Activated T-cell treated with anti-CD3 and anti-CD28 coated beads, Interleukin-2, amount 50 U/mL, for 24 hours (primary cell): Measurements from ENCODE around the gene MYO7B.
"Not testable (repeated sequence)": the region's sequence is repeated elsewhere in the genome, so short reads cannot be mapped to it uniquely, and the experiment has no call there.

Experiments
- DNase-seq: peaks from one replicate; pipeline ENCODE4 v3.0.0-alpha.2; 2020
- H3K27ac Mint-ChIP-seq: 2 replicates; pipeline ENCODE4 v1.8.0; 2020; ENCODE audit warnings: mild to moderate bottlenecking, mixed read lengths
- H3K27me3 Mint-ChIP-seq: 2 replicates; pipeline ENCODE4 v1.8.0; 2020; ENCODE audit warnings: mixed read lengths
- H3K36me3 Mint-ChIP-seq: 2 replicates; pipeline ENCODE4 v1.8.0; 2020; ENCODE audit warnings: low read depth, mixed read lengths
- H3K4me1 Mint-ChIP-seq: 2 replicates; pipeline ENCODE4 v1.8.0; 2020; ENCODE audit warnings: low read depth, mixed read lengths
- H3K4me3 Mint-ChIP-seq: 2 replicates; pipeline ENCODE4 v1.8.0; 2020; ENCODE audit warnings: mild to moderate bottlenecking, moderate library complexity, mixed read lengths
- H3K9me3 Mint-ChIP-seq: 2 replicates; pipeline ENCODE4 v1.8.0; 2020; ENCODE audit warnings: mixed read lengths

Gene MYO7B

GRCh38 chr2:127530245-127531140, 5.0 kb upstream of the MYO7B start:
- no peak for DNase-seq
- Mint-ChIP-seq H3K36me3 (peaks cover 9% of the 10 kb centered on the region), H3K27me3 (no peaks in the 10 kb centered on the region), H3K4me1 (peaks cover 12% of the 10 kb centered on the region), H3K9me3 (no peaks in the 10 kb centered on the region), H3K27ac (no peak overlapping the region), H3K4me3 (no peak overlapping the region)

- Mint-ChIP-seq H3K9me3 (no peaks in the 10 kb centered on the region), H3K4me3 (no peak overlapping the region), H3K27ac (no peak overlapping the region), H3K36me3 (peaks cover 3% of the 10 kb centered on the region), H3K4me1 (peaks cover 12% of the 10 kb centered on the region), H3K27me3 (no peaks in the 10 kb centered on the region)
- DNase-seq: no peak
Observed at GRCh38 chr2:127531221-127531648, 4.2 kb upstream of the MYO7B start.

- peaks cover 7% of the 10 kb centered on the region for H3K4me1 Mint-ChIP-seq
- peaks cover 2% of the 10 kb centered on the region for H3K27me3 Mint-ChIP-seq
- no peaks in the 10 kb centered on the region for H3K36me3 Mint-ChIP-seq
- no peaks in the 10 kb centered on the region for H3K9me3 Mint-ChIP-seq
- H3K27ac Mint-ChIP-seq: no peak overlapping the region
- no peak for DNase-seq
- no peak overlapping the region for H3K4me3 Mint-ChIP-seq
Observed at GRCh38 chr2:127532296-127532695, 3.2 kb upstream of the MYO7B start.

- no peaks in the 10 kb centered on the region for H3K36me3 Mint-ChIP-seq
- H3K27me3 Mint-ChIP-seq: peaks cover 2% of the 10 kb centered on the region
- no peak overlapping the region for H3K4me3 Mint-ChIP-seq
- no peak overlapping the region for H3K27ac Mint-ChIP-seq
- DNase-seq: no peak
- H3K9me3 Mint-ChIP-seq: no peaks in the 10 kb centered on the region
- H3K4me1 Mint-ChIP-seq: no peaks in the 10 kb centered on the region
Observed at GRCh38 chr2:127535918-127536317, 435 bp downstream of the MYO7B start.

GRCh38 chr2:127536707-127537541, 1.4 kb downstream of the MYO7B start:
- no peaks in the 10 kb centered on the region for H3K36me3 Mint-ChIP-seq
- no peak overlapping the region for H3K4me3 Mint-ChIP-seq

GRCh38 chr2:127537644-127538043, 2.2 kb downstream of the MYO7B start:
- DNase-seq: no peak
- H3K4me3 Mint-ChIP-seq: no peak overlapping the region
- H3K36me3 Mint-ChIP-seq: no peaks in the 10 kb centered on the region
- no peaks in the 10 kb centered on the region for H3K9me3 Mint-ChIP-seq
- H3K4me1 Mint-ChIP-seq: no peaks in the 10 kb centered on the region
- no peak overlapping the region for H3K27ac Mint-ChIP-seq
- peaks cover 2% of the 10 kb centered on the region for H3K27me3 Mint-ChIP-seq

More at GRCh38 chr2:127536707-127537541, 1.4 kb downstream of the MYO7B start:
- H3K27ac Mint-ChIP-seq: no peak overlapping the region
- H3K9me3 Mint-ChIP-seq: no peaks in the 10 kb centered on the region
- no peak for DNase-seq
- peaks cover 2% of the 10 kb centered on the region for H3K27me3 Mint-ChIP-seq
- H3K4me1 Mint-ChIP-seq: no peaks in the 10 kb centered on the region

- Mint-ChIP-seq H3K4me1 (no peaks in the 10 kb centered on the region), H3K36me3 (no peaks in the 10 kb centered on the region), H3K4me3 (no peak overlapping the region), H3K27me3 (no peaks in the 10 kb centered on the region), H3K9me3 (no peaks in the 10 kb centered on the region), H3K27ac (no peak overlapping the region)
- DNase-seq: no peak
Observed at GRCh38 chr2:127541809-127542208, 6.3 kb downstream of the MYO7B start.

- Mint-ChIP-seq H3K4me3 (no peak overlapping the region), H3K27ac (no peak overlapping the region), H3K9me3 (no peaks in the 10 kb centered on the region), H3K36me3 (no peaks in the 10 kb centered on the region), H3K4me1 (no peaks in the 10 kb centered on the region), H3K27me3 (peaks cover 2% of the 10 kb centered on the region)
- no peak for DNase-seq
Observed at GRCh38 chr2:127542231-127542630, 6.7 kb downstream of the MYO7B start.

- not testable (repeated sequence) for H3K9me3 Mint-ChIP-seq, H3K4me1 Mint-ChIP-seq, DNase-seq, H3K36me3 Mint-ChIP-seq, H3K27ac Mint-ChIP-seq, H3K4me3 Mint-ChIP-seq, H3K27me3 Mint-ChIP-seq
Observed at GRCh38 chr2:127543013-127543501, 7.6 kb downstream of the MYO7B start.

- Mint-ChIP-seq H3K36me3 (no peaks in the 10 kb centered on the region), H3K9me3 (no peaks in the 10 kb centered on the region), H3K27ac (no peak overlapping the region), H3K27me3 (peaks cover 11% of the 10 kb centered on the region), H3K4me3 (no peak overlapping the region), H3K4me1 (no peaks in the 10 kb centered on the region)
- no peak for DNase-seq
Observed at GRCh38 chr2:127545189-127545588, 9.7 kb downstream of the MYO7B start.

GRCh38 chr2:127545796-127546195, 10.3 kb downstream of the MYO7B start:
- Mint-ChIP-seq H3K9me3 (no peaks in the 10 kb centered on the region), H3K27me3 (peaks cover 11% of the 10 kb centered on the region), H3K36me3 (no peaks in the 10 kb centered on the region), H3K4me1 (no peaks in the 10 kb centered on the region), H3K27ac (no peak overlapping the region), H3K4me3 (no peak overlapping the region)
- no peak for DNase-seq

GRCh38 chr2:127546797-127547196, 11.3 kb downstream of the MYO7B start:
- no peaks in the 10 kb centered on the region for H3K4me1 Mint-ChIP-seq
- no peak for DNase-seq
- peaks cover 11% of the 10 kb centered on the region for H3K27me3 Mint-ChIP-seq
- no peak overlapping the region for H3K4me3 Mint-ChIP-seq
- no peaks in the 10 kb centered on the region for H3K9me3 Mint-ChIP-seq
- no peak overlapping the region for H3K27ac Mint-ChIP-seq
- H3K36me3 Mint-ChIP-seq: no peaks in the 10 kb centered on the region

- H3K27me3 Mint-ChIP-seq: peaks cover 35% of the 10 kb centered on the region
- H3K36me3 Mint-ChIP-seq: no peaks in the 10 kb centered on the region
- H3K4me3 Mint-ChIP-seq: no peak overlapping the region
- no peak overlapping the region for H3K27ac Mint-ChIP-seq
- no peaks in the 10 kb centered on the region for H3K4me1 Mint-ChIP-seq
- H3K9me3 Mint-ChIP-seq: peaks cover 11% of the 10 kb centered on the region
- DNase-seq: no peak
Observed at GRCh38 chr2:127551221-127551930, 15.9 kb downstream of the MYO7B start.

GRCh38 chr2:127552336-127552735, 16.9 kb downstream of the MYO7B start:
- peaks cover 42% of the 10 kb centered on the region for H3K27me3 Mint-ChIP-seq
- no peak overlapping the region for H3K4me3 Mint-ChIP-seq
- no peak overlapping the region for H3K27ac Mint-ChIP-seq
- H3K36me3 Mint-ChIP-seq: no peaks in the 10 kb centered on the region
- H3K9me3 Mint-ChIP-seq: peaks cover 20% of the 10 kb centered on the region
- no peak for DNase-seq
- no peaks in the 10 kb centered on the region for H3K4me1 Mint-ChIP-seq
